ENCODE measurements around the gene FLAD1. TPM values are rescaled to one million over a fixed set of nuclear protein-coding genes. Genes with fewer than 3 reads are reported as not detected.

The FLAD1 gene
- total RNA-seq, 1 experiment from 2014 or later: 97.0 TPM

- Histone ChIP-seq H3K23me2 (ENCODE audit: insufficient read length, low read depth, low read length, poor library complexity, severe bottlenecking) (peaks cover 16% of the 10 kb centered on the region), H3K18ac (ENCODE audit: insufficient read length, low read depth, low read length) (peak overlapping the region; percentile 52), H3K79me2 (ENCODE audit: insufficient read depth, low read length) (no peaks in the 10 kb centered on the region), H3K9me3 (ENCODE audit: control insufficient read depth, low read depth, low read length) (no peaks in the 10 kb centered on the region), H3K27me3 (ENCODE audit: insufficient read depth, low read length) (no peaks in the 10 kb centered on the region), H2AFZ (ENCODE audit: low read length) (no peak overlapping the region), H3K4me2 (ENCODE audit: insufficient read depth, insufficient read length, low read length) (peak overlapping the region; percentile 94), H3K56ac (ENCODE audit: insufficient read length, low read depth, low read length) (no peak overlapping the region), H2BK5ac (ENCODE audit: insufficient read length, low read length) (no peak overlapping the region), H3K4ac (ENCODE audit: low read depth, low read length) (no peak overlapping the region; the same call in 1 of the 2 replicates), H4K91ac (ENCODE audit: insufficient read length, low read depth, low read length) (no peak overlapping the region), H4K8ac (replicated peaks; ENCODE audit: insufficient read length, low read depth, low read length) (no peak overlapping the region), H3K4me1 (ENCODE audit: insufficient read depth, low read length) (peaks cover 4% of the 10 kb centered on the region; the same call in 1 of the 2 replicates), H2BK15ac (ENCODE audit: low read depth, low read length) (no peak overlapping the region), H3T11ph (ENCODE audit: low read length) (no peak overlapping the region), H3K79me1 (ENCODE audit: insufficient read depth, low read depth, low read length, poor library complexity, severe bottlenecking) (no peaks in the 10 kb centered on the region), H2BK12ac (ENCODE audit: insufficient read length, low read depth, low read length) (no peak overlapping the region), H2BK120ac (ENCODE audit: low read depth, low read length, poor library complexity, severe bottlenecking) (no peak overlapping the region), H2AK5ac (ENCODE audit: insufficient read length, low read length) (no peak overlapping the region), H4K5ac (ENCODE audit: insufficient read length, low read depth, low read length) (no peak overlapping the region), H4K20me1 (ENCODE audit: control insufficient read depth, insufficient read depth, insufficient read length) (no peaks in the 10 kb centered on the region), H3K14ac (ENCODE audit: insufficient read depth, low read length) (peak overlapping the region; percentile 16; the same call in 1 of the 2 replicates), H3K23ac (ENCODE audit: insufficient read length, low read depth, low read length) (no peak overlapping the region), H3K27ac (ENCODE audit: insufficient read length, low read depth, low read length) (no peak overlapping the region), H2BK20ac (ENCODE audit: low read depth, low read length, poor library complexity, severe bottlenecking) (no peak overlapping the region), H3K9ac (ENCODE audit: extremely low read depth, insufficient read length, low read length) (no peak overlapping the region)
- Mint-ChIP-seq H3K9me3 (no peaks in the 10 kb centered on the region), H3K36me3 (ENCODE audit: insufficient read depth in 1 of 3, low read depth in 3 of 3) (peaks cover 5 to 21% (median 17%) of the 10 kb centered on the region in 3 experiments; a peak in 6 of 7 replicates), H3K27me3 (ENCODE audit: low read depth) (no peaks in the 10 kb centered on the region), H3K27ac (peak overlapping the region in 1 of 3 experiments; percentile 99; a peak in 2 of 7 replicates), H3K4me3 (peak overlapping the region; percentile 83 to 97; a peak in 4 of 5 replicates), H3K4me1 (peaks cover 48 to 54% of the 10 kb centered on the region in 2 experiments)
- TF ChIP-seq CTCF (conservative IDR thresholded peaks at IDR 0.05): no peak
- WGBS (ENCODE audit: extremely low coverage, insufficient read length, low lambda C conversion rate): no CpG with 5 or more reads among the region's 3 CpGs
- no peak for DNase-seq
These were observed 28.6 kb upstream of the FLAD1 start for GRCh38 chr1:154954541-154954940.

Data from H9 (cell line).